Measurements from ENCODE around the gene CHAT.

The CHAT gene

GRCh38 chr10:49688920-49689319 is 75.1 kb downstream of the CHAT start:
- no peak for DNase-seq (ENCODE audit: low read depth in 2 of 2)

GRCh38 chr10:49689882-49690510 is 76.2 kb downstream of the CHAT start:
- DNase-seq (ENCODE audit: low read depth in 2 of 2), result no peak

DNA sequence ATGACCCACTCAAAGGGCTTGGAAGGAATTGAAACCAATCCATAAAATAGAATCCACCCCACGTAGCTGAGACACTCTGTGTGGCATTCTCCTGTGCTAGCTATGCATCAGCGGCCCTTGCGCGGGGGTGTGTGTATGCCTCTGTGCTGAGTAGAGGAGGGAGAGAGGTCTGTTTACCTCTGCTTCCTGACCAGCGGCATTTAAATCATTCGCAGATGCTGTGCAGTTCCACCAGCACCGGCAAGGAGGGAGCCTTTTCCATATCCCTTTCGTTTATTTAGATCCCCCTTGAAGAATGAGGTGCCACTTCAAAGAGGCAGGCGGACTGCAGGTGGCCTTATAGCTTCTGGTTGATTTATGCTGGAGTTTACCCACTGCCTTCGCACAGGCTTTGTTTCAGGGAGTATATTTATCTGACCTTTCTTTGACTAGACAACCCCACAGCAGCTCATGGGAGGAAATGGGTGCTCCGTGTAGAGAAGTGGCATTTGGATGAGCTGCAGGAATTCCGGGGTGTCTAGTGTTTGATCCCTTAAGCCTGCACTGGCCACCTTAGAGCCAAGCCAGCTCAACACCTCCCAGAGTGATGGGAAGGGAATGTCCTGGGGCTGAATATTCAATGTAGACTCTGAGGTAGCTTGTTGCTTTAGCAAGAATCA is 77.0 kb downstream of the CHAT start:
- no peak for DNase-seq (ENCODE audit: low read depth in 2 of 2)

DNA sequence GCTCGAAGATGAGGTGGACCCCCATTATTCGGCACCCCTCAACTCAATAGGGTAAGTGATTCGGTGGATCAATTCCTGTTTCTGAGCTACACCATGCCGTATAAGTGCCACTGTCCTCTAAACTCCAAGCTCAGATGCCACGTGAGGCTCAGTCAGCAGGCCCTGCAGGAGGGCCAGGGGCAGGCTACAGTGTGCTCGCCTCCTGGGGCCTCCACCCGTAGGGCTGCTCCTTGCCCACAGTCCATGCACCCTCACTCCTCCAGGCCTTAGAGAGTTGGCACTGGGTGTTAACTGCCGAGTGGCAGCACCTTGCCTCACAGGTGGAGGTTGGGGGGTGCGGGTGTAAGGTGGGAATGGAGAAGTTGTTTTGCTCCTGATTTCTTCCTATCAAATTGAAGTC is 77.8 kb downstream of the CHAT start:
- no peak for DNase-seq (ENCODE audit: low read depth in 2 of 2)

DNA sequence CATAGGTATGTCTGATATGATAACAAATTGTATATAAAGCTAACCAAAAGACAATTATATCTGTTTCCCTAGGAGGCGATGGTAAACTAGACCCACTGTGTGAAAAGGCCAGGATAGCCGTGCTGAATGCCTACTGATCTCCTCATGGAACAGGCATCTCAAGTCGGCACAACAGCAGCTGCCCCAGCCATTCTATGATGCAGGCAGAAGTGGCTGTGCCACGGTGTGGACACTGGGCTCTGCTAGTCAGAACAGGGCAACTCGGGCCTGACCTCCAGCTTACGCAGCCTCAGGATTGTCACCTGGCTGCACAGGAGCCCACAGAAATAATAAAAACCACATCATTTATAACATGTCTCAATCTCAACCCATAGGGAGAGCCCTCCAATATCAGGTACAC is 80.6 kb downstream of the CHAT start:
- no peak for DNase-seq (ENCODE audit: low read depth in 2 of 2)

DNA sequence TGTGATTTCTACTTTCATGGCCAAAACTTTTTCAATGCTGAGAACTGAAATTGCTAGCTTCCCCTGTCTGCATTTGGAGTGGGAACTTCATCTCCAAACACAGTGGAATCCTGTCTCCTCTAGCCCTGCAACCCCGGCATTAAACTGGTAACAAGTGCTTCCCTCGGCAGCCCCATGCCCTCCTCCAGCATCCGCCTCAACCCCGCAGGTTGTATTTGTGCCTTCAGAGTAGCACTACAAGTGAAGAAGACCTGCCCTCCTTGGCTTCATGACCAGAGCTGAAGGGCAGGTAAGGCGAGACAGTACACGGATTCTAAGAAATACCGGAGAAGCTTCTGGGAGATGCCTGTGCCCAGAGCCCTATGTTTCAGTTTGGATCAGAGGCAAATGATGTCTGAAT is 82.5 kb downstream of the CHAT start:
- no peak for DNase-seq (ENCODE audit: low read depth in 2 of 2)

DNA sequence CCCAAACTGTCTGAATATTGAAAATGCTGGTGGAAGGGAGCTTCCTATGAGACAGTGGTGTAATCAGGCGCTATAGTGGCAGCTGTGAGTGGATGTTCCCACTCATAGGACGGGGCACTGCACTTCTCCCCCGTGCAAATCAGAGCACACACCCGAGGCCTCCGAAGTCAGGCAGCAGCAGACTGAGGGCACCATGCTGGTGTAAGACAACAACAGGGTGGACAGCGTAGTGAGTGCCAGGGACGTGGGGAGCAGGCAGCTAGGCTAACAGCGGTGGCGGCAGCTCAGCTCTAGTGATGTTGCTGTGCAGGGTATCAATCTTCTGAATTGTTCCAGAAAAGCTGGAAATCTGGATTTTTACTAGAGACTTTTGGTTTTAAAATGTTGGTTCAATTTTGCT is 84.8 kb downstream of the CHAT start:
- no peak for DNase-seq (ENCODE audit: low read depth in 2 of 2)

DNA sequence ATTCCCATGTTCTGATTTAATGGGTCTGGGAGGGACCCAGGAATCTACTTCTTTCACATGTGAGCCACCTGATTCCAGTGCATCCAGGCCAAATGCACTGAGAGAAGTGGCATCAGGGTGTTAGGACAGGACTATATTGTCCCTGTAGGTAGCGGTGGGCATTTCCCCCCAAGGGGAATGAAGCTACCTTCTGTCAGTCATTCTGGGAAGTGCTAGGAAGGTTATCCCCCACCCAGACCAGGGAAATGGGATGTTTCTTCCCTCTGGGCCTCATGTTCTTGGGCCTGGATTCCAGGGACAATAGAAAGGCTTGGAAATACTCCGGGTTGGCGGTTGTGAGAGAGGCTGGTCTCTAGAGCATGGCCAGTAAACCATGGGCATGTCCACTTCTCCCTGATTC is 86.4 kb downstream of the CHAT start:
- DNase-seq (ENCODE audit: low read depth in 2 of 2), result no peak

DNA sequence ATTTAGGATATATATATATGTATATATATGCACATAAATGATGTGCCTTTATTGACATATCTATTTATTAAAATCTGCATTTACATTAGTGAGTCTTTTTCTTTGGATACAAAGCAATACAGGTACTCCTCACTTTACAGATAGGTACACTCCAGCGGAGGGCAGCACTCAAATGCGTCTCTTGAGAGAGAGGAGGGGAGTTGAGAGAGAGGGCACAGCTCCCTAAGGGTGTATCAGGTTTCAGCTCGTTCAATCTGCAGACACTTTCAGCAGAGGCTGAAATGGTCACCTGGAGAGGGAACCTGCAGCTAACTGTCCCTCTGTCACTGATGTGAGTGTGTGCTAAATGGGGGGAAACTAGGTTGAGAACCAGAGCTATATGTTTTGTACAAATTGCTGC is 87.2 kb downstream of the CHAT start:
- no peak for DNase-seq (ENCODE audit: low read depth in 2 of 2)

DNA sequence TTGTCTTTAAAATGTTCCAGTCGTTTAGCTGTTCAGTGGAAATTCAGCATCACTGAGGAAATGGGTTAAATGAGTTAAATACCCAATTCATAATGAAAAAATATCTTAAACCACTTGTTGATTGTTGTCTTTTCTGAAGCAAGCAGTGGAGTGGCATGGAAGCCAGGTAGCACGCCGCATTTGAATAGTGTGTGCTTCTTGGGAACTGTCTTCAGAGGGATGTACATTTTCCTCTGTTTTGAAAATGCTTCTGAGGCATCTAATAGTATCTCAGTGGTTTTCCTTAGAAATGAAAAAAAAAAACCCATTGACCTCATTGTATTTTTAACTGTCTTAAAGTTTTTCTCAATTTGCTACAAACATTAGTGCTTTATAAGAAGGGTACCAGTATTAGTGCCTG is 93.7 kb downstream of the CHAT start:
- no peak for DNase-seq (ENCODE audit: low read depth in 2 of 2)

- no peak for DNase-seq (ENCODE audit: low read depth in 2 of 2)
Observed at GRCh38 chr10:49709934-49710333, 96.1 kb downstream of the CHAT start.

DNA sequence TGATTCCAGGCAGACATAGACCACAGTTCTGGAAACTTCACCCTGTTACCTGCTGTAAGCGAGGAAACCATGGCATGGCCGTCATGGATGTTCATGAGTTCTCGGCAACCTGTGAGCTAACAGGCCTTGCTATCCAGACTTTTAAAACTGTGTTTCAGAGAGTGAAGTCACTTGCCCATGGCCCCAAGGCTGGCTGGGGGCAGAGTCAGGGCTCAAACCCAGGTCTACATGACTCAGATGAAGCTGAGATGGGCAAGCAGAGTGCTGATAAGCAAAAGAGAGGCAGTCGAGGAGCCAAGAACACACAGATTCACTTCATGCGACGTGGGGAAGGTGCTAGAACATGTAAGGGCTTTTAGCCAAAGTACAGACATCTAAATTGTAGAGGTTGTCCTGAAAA is 97.1 kb downstream of the CHAT start:
- no peak for DNase-seq (ENCODE audit: low read depth in 2 of 2)

- no peak for DNase-seq (ENCODE audit: low read depth in 2 of 2)
Observed at GRCh38 chr10:49711481-49711880, 97.6 kb downstream of the CHAT start.

DNA sequence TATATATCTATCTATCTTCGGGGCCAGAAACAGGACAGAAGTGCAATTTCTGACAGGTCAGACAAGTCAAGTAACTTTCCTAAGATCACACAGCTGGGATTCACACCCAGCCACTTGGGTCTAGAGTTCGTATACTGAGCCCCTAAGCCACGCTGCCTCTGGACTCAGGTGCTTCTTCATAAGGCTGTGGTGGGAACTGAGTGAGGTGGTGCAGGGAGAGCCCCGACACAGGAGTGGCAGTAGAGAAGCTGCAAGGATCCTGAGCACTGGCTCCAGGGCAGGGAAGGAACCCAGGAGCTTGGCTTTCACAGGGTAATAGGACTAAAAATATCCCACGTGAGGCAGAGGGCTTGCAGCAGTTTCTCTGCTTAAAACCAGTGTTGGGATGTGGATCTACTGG is 99.4 kb downstream of the CHAT start:
- no peak for DNase-seq (ENCODE audit: low read depth in 2 of 2)
